Liver (tissue), 9 donors: ENCODE measurements around the gene NKX2-1. TPM values are rescaled to one million over a fixed set of nuclear protein-coding genes. Genes with fewer than 3 reads are reported as not detected.
A peak's percentile ranks its signal among the peaks of the same experiment; 100 is the strongest.

ENCODE experiments used
- DNase-seq: peaks from one replicate; pipeline ENCODE4 v3.0.0-alpha.2; 2017; ENCODE audit warnings: low spot score
- H3K27ac ChIP-seq, 2 donors: one replicate each; pipeline ENCODE4 v1.7.0; 2013; ENCODE audit warnings: inconsistent platforms in 2 of 2, low read length in 2 of 2, control low read depth in 1 of 2, low read depth in 1 of 2, mild to moderate bottlenecking in 1 of 2
- H3K27me3 ChIP-seq, 4 donors: one replicate each; pipeline versions ENCODE4 v1.6.1 to v1.7.0; 2013; ENCODE audit warnings: low read length in 3 of 4, inconsistent platforms in 1 of 4, mild to moderate bottlenecking in 1 of 4, moderate library complexity in 1 of 4; ENCODE audit not compliant: control insufficient read depth in 4 of 4, insufficient read depth in 4 of 4
- H3K36me3 ChIP-seq, 4 donors: one replicate each; pipeline versions ENCODE4 v1.6.1 to v1.7.0; 2013; ENCODE audit warnings: low read length in 3 of 4, mild to moderate bottlenecking in 3 of 4, low read depth in 1 of 4, moderate library complexity in 1 of 4; ENCODE audit not compliant: control insufficient read depth in 4 of 4, insufficient read depth in 3 of 4
- H3K4me1 ChIP-seq, 4 donors: one replicate each; pipeline versions ENCODE4 v1.6.1 to v1.7.0; 2013; ENCODE audit warnings: low read length in 3 of 4, mild to moderate bottlenecking in 3 of 4, moderate library complexity in 1 of 4; ENCODE audit not compliant: control insufficient read depth in 4 of 4, insufficient read depth in 4 of 4
- H3K4me3 ChIP-seq, 3 donors: one replicate each; pipeline versions ENCODE4 v1.6.1 to v1.7.0; 2013; ENCODE audit warnings: low read length in 3 of 3, control low read depth in 1 of 3, low read depth in 1 of 3, mild to moderate bottlenecking in 1 of 3
- H3K9ac ChIP-seq, 2 donors: one replicate each; pipeline ENCODE4 v1.7.0; 2013; ENCODE audit warnings: low read length in 2 of 2, mild to moderate bottlenecking in 2 of 2, moderate library complexity in 2 of 2, control low read depth in 1 of 2, low read depth in 1 of 2
- H3K9me3 ChIP-seq, 4 donors: one replicate each; pipeline versions ENCODE4 v1.6.1 to v1.7.0; 2013; ENCODE audit warnings: low read length in 3 of 4; ENCODE audit not compliant: control insufficient read depth in 4 of 4
- FOXA2 ChIP-seq: IDR thresholded peaks from 2 replicates; pipeline ENCODE4 v1.6.1; 2016; ENCODE audit warnings: antibody characterized with exemption
- GABPA ChIP-seq, 2 donors: IDR thresholded peaks in 1 of 2; conservative IDR thresholded peaks in 1 of 2; 2 replicates each; pipeline ENCODE4 v1.6.1; 2016; ENCODE audit warnings: antibody characterized with exemption in 2 of 2, mild to moderate bottlenecking in 1 of 2, moderate library complexity in 1 of 2
- HNF4A ChIP-seq, 2 donors: conservative IDR thresholded peaks; 2 replicates each; pipeline ENCODE4 v1.6.1; 2016; ENCODE audit warnings: antibody characterized with exemption in 2 of 2, mild to moderate bottlenecking in 2 of 2
- HNF4G ChIP-seq: IDR thresholded peaks from 2 replicates; pipeline ENCODE4 v1.6.1; 2016; ENCODE audit warnings: antibody characterized with exemption
- JUND ChIP-seq, 2 donors: IDR thresholded peaks; 2 replicates each; pipeline ENCODE4 v1.6.1; 2016; ENCODE audit warnings: antibody characterized with exemption in 2 of 2
- RAD21 ChIP-seq, 2 donors: IDR thresholded peaks; 2 replicates each; pipeline ENCODE4 v1.6.1; 2016; ENCODE audit warnings: antibody characterized with exemption in 2 of 2, mild to moderate bottlenecking in 2 of 2
- SP1 ChIP-seq: IDR thresholded peaks from 2 replicates; pipeline ENCODE4 v1.6.1; 2018; ENCODE audit warnings: antibody characterized with exemption, mild to moderate bottlenecking
- TAF1 ChIP-seq: conservative IDR thresholded peaks from 2 replicates; pipeline ENCODE4 v1.6.1; 2016; ENCODE audit warnings: antibody characterized with exemption, mild to moderate bottlenecking
- YY1 ChIP-seq: IDR thresholded peaks from 2 replicates; pipeline ENCODE4 v1.6.1; 2016; ENCODE audit warnings: antibody characterized with exemption, mild to moderate bottlenecking
- ZBTB33 ChIP-seq: IDR thresholded peaks from 2 replicates; pipeline ENCODE4 v1.6.1; 2016; ENCODE audit warnings: antibody characterized with exemption
- WGBS: extraction: QIAGEN DNeasy Blood & Tissue Kit; methylation state at CpG from one replicate; pipeline ENCODE4 v1.1.7; 2013; 5-methylcytosine and 5-hydroxymethylcytosine counted together
- polyA plus RNA-seq, 2 donors: library from polyadenylated mRNA; stranded (reverse) in 1 of 2; unstranded in 1 of 2; fragments of 200-250 nt in 1 of 2; fragments of >200 nt in 1 of 2; fragmentation: Nextera tagmentation in 1 of 2; extraction: Ambion mirVana in 1 of 2; gene quantifications; one replicate each; pipeline versions ENCODE4 v1.2.1 to v1.2.3, GENCODE V29; 2013 to 2015
- total RNA-seq, 2 donors: library from RNA; depleted of rRNA; stranded (reverse); fragments of >200 nt; gene quantifications; one replicate each; pipeline ENCODE4 v1.2.3, GENCODE V29; 2014
- TF ChIP-seq, protein P1 (sequence below): IDR thresholded peaks from 2 replicates; pipeline ENCODE4 v1.6.1; 2016; ENCODE audit warnings: antibody characterized with exemption, mild to moderate bottlenecking
- TF ChIP-seq, protein P2 (sequence below): IDR thresholded peaks from 2 replicates; pipeline ENCODE4 v1.6.1; 2016; ENCODE audit warnings: antibody characterized with exemption
- TF ChIP-seq, protein P3 (sequence below): fragments of 150-350 bp; IDR thresholded peaks from 2 replicates; pipeline ENCODE4 v1.5.1; 2017; ENCODE audit warnings: improper control_type of control experiment, low read depth, low read length; ENCODE audit not compliant: missing input control
- TF ChIP-seq, protein P4 (sequence below): IDR thresholded peaks from 2 replicates; pipeline ENCODE4 v1.6.1; 2016; ENCODE audit warnings: antibody characterized with exemption
- donor health status: healthy.
- donor health status: healthy.
- donor health status: healthy.
- donor health status: healthy.
- donor health status: healthy.

Gene NKX2-1
- total and polyA plus RNA-seq, 4 donors, result not detected

- WGBS, result 10% methylated on average over 35 of the region's 35 CpGs
- H3K9ac ChIP-seq, result no peak overlapping the region
- H3K27me3 ChIP-seq, result peaks cover 7 to 51% (median 30%) of the 10 kb centered on the region in 4 donors
- H3K4me1 ChIP-seq, result peaks cover 18 to 57% (median 38%) of the 10 kb centered on the region in 4 donors
- peak overlapping the region in 1 of 3 donors; percentile 1 for H3K4me3 ChIP-seq
- no peaks in the 10 kb centered on the region for H3K36me3 ChIP-seq
- TF ChIP-seq JUND (IDR thresholded peaks at IDR 0.05) (no peak), SP1 (no peak), TAF1 (no peak), HNF4A (conservative IDR thresholded peaks at IDR 0.05) (no peak), RAD21 (IDR thresholded peaks at IDR 0.05) (no peak), GABPA (IDR thresholded peaks at IDR 0.05 in 1 of 2, conservative IDR thresholded peaks at IDR 0.05 in 1 of 2) (no peak), ZBTB33 (no peak), HNF4G (no peak)
- TF ChIP-seq, protein P1, sequence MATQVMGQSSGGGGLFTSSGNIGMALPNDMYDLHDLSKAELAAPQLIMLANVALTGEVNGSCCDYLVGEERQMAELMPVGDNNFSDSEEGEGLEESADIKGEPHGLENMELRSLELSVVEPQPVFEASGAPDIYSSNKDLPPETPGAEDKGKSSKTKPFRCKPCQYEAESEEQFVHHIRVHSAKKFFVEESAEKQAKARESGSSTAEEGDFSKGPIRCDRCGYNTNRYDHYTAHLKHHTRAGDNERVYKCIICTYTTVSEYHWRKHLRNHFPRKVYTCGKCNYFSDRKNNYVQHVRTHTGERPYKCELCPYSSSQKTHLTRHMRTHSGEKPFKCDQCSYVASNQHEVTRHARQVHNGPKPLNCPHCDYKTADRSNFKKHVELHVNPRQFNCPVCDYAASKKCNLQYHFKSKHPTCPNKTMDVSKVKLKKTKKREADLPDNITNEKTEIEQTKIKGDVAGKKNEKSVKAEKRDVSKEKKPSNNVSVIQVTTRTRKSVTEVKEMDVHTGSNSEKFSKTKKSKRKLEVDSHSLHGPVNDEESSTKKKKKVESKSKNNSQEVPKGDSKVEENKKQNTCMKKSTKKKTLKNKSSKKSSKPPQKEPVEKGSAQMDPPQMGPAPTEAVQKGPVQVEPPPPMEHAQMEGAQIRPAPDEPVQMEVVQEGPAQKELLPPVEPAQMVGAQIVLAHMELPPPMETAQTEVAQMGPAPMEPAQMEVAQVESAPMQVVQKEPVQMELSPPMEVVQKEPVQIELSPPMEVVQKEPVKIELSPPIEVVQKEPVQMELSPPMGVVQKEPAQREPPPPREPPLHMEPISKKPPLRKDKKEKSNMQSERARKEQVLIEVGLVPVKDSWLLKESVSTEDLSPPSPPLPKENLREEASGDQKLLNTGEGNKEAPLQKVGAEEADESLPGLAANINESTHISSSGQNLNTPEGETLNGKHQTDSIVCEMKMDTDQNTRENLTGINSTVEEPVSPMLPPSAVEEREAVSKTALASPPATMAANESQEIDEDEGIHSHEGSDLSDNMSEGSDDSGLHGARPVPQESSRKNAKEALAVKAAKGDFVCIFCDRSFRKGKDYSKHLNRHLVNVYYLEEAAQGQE, result no peak
- TF ChIP-seq, protein P2, sequence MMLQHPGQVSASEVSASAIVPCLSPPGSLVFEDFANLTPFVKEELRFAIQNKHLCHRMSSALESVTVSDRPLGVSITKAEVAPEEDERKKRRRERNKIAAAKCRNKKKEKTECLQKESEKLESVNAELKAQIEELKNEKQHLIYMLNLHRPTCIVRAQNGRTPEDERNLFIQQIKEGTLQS, result no peak
- TF ChIP-seq, protein P3, sequence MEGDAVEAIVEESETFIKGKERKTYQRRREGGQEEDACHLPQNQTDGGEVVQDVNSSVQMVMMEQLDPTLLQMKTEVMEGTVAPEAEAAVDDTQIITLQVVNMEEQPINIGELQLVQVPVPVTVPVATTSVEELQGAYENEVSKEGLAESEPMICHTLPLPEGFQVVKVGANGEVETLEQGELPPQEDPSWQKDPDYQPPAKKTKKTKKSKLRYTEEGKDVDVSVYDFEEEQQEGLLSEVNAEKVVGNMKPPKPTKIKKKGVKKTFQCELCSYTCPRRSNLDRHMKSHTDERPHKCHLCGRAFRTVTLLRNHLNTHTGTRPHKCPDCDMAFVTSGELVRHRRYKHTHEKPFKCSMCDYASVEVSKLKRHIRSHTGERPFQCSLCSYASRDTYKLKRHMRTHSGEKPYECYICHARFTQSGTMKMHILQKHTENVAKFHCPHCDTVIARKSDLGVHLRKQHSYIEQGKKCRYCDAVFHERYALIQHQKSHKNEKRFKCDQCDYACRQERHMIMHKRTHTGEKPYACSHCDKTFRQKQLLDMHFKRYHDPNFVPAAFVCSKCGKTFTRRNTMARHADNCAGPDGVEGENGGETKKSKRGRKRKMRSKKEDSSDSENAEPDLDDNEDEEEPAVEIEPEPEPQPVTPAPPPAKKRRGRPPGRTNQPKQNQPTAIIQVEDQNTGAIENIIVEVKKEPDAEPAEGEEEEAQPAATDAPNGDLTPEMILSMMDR, result no peak
- TF ChIP-seq, protein P4, sequence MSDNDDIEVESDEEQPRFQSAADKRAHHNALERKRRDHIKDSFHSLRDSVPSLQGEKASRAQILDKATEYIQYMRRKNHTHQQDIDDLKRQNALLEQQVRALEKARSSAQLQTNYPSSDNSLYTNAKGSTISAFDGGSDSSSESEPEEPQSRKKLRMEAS, result no peak
- H3K9me3 ChIP-seq, result no peaks in the 10 kb centered on the region
- DNase-seq, result no peak
- H3K27ac ChIP-seq, result no peak overlapping the region
Observed at GRCh38 chr14:36522972-36523715, 3.1 kb upstream of the NKX2-1 start.

DNA sequence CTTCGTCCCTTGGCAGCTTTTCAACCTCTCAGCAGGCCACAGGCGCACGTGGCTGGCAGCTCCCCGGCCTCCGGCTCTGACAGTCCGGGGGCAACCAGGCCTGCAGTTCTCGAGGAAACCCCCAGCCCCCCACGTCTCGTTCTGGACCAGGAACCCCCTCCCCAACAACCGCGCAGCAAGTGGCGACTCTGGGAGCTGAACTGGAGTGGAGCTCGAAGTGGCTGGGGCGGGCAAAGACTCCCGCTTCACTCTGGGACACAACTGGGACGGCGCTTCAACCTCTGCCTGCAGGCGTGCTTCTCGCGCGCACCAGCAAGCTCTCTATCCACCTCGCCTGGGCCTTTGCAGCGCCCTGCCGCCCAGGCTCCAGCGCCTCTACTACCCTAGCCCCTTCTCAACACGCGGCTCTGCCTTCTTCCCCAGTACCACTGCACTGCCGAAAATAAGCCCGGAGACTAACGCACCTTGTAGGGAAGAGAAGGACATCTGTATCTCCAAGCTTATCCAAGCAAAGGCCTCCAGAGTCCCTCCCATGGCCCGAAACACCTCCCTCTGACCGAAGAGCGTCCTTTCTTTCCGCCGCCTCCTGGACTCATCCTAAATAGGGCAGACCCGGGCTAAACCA lies 2.4 kb upstream of the NKX2-1 start:
- no peaks in the 10 kb centered on the region for H3K9me3 ChIP-seq
- DNase-seq, result no peak
- H3K4me1 ChIP-seq, result peaks cover 18 to 64% (median 42%) of the 10 kb centered on the region in 4 donors
- WGBS, result 7% methylated on average over 36 of the region's 36 CpGs
- H3K27me3 ChIP-seq, result peaks cover 7 to 50% (median 32%) of the 10 kb centered on the region in 4 donors
- no peaks in the 10 kb centered on the region for H3K36me3 ChIP-seq
- peak overlapping the region in 1 of 3 donors; percentile 1 for H3K4me3 ChIP-seq
- no peak overlapping the region for H3K9ac ChIP-seq
- H3K27ac ChIP-seq, result no peak overlapping the region
- no peak for TF ChIP-seq RAD21 (IDR thresholded peaks at IDR 0.05)
- no peak for TF ChIP-seq SP1
- no peak for TF ChIP-seq HNF4A (conservative IDR thresholded peaks at IDR 0.05)
- no peak for TF ChIP-seq JUND (IDR thresholded peaks at IDR 0.05)
- TF ChIP-seq FOXA2, result no peak
- no peak for TF ChIP-seq ZBTB33
- TF ChIP-seq, protein P4, result no peak
- TF ChIP-seq YY1, result no peak
- TF ChIP-seq, protein P2, result no peak
